Activated naive CD8-positive, alpha-beta T cell treated with anti-CD3 and anti-CD28 coated beads for 36 hours (primary cell): ENCODE results near the gene ATF5. TPM values are rescaled to one million over a fixed set of nuclear protein-coding genes. Genes with fewer than 3 reads are reported as not detected.

ENCODE experiments used
- DNase-seq: peaks from one replicate; pipeline ENCODE4 v3.0.0; 2021
- H3K27ac Mint-ChIP-seq: one replicate; pipeline ENCODE4 v1.8.0; 2022; ENCODE audit warnings: mild to moderate bottlenecking, moderate library complexity, mixed read lengths
- H3K27me3 Mint-ChIP-seq: one replicate; pipeline ENCODE4 v1.8.0; 2022; ENCODE audit warnings: mild to moderate bottlenecking, mixed read lengths
- H3K36me3 Mint-ChIP-seq: one replicate; pipeline ENCODE4 v1.8.0; 2021; ENCODE audit warnings: mild to moderate bottlenecking, mixed read lengths
- H3K4me1 Mint-ChIP-seq: one replicate; pipeline ENCODE4 v1.8.0; 2021; ENCODE audit warnings: mixed read lengths
- H3K4me3 Mint-ChIP-seq: one replicate; pipeline ENCODE4 v1.8.0; 2022; ENCODE audit warnings: mild to moderate bottlenecking, moderate library complexity, mixed read lengths
- H3K9me3 Mint-ChIP-seq: one replicate; pipeline ENCODE4 v1.8.0; 2022; ENCODE audit warnings: mixed read lengths
- total RNA-seq, 2 experiments: library from RNA; stranded (reverse); gene quantifications; one replicate each; pipeline ENCODE4 v1.2.3, GENCODE V29; 2021

Gene ATF5
- total RNA-seq, 2 experiments from 2014 or later: 23.4 to 25.4 TPM

DNA sequence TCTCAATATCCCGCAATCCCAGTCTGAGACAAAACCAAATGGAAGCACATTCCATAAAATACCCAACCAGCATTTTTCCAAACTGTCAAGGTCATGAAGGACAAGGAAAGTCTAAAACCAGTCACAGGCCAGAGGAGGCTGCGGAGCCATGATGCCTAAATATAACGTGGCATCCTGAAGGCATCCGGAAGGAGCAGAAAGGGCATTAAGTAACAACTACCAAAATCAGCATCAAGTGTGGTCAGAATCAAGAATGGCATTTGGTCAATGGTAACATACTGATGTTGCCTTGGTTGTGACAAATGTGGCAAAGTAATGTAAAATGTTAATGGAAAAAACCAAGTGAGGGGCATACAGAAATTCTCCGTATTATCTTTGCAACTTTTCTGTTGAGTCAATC lies 3.5 kb upstream of the ATF5 start:
- Mint-ChIP-seq H3K36me3 (peaks cover 52% of the 10 kb centered on the region), H3K4me1 (peaks cover 47% of the 10 kb centered on the region), H3K27me3 (peaks cover 10% of the 10 kb centered on the region), H3K4me3 (no peak overlapping the region), H3K27ac (no peak overlapping the region), H3K9me3 (peaks cover 5% of the 10 kb centered on the region)
- DNase-seq: no peak

DNA sequence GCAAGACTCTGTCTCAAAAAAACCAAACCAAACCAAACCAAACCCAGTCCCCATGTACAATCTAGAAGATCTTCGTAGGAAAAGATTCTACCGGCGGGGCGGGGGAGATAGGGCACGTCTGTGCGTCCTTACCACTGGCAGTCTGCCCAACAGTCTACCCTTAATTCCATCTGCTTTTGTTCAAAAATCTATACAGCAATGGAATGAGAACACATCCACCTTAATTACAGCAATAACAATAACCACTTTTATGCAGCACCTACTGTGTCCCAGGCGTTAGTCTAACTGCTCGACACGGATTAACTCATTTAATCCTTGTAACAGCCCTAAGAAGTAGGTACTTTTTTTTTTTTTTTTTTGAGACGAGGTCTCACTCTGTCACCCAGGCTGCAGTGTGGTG lies 2.5 kb upstream of the ATF5 start:
- Mint-ChIP-seq H3K4me3 (peak overlapping the region; percentile 52), H3K4me1 (peaks cover 43% of the 10 kb centered on the region), H3K27ac (no peak overlapping the region), H3K36me3 (peaks cover 52% of the 10 kb centered on the region), H3K9me3 (peaks cover 5% of the 10 kb centered on the region), H3K27me3 (peaks cover 10% of the 10 kb centered on the region)
- DNase-seq: no peak

DNA sequence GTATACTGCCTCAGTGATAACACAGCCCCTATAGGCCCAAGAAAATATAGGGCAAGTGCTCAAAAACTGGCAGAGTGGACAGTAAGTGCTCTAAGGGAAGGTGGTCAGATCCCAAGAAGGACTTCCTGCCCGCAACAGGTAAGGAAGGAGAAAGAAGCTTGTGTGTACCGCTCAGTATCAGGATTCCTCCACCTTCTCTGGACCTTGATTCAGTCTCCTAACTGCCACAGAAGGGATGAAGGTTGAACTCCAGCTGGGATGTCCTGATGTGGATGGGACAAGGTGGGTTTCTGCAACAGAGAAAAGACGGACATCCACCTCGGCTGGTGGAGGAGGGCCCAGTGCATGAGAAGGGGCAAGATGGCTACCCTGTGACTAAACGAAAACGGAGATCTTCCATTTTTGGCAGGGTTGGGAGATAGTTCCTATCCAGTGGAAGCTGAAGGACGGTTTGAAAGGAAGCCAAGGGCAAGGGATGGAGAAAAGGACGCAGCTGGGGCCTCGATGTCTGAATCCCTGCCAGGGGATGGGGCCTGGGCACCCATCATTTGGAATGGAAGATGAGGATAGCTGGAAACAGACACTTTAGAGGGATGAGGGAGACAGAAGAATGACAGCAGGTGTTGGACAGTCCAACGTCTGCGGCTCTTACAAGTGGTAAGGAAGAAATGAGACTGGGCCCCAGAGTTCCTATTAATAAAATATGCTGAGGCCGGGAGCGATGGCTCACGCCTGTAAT lies 1.3 kb upstream of the ATF5 start:
- DNase-seq: no peak

DNA sequence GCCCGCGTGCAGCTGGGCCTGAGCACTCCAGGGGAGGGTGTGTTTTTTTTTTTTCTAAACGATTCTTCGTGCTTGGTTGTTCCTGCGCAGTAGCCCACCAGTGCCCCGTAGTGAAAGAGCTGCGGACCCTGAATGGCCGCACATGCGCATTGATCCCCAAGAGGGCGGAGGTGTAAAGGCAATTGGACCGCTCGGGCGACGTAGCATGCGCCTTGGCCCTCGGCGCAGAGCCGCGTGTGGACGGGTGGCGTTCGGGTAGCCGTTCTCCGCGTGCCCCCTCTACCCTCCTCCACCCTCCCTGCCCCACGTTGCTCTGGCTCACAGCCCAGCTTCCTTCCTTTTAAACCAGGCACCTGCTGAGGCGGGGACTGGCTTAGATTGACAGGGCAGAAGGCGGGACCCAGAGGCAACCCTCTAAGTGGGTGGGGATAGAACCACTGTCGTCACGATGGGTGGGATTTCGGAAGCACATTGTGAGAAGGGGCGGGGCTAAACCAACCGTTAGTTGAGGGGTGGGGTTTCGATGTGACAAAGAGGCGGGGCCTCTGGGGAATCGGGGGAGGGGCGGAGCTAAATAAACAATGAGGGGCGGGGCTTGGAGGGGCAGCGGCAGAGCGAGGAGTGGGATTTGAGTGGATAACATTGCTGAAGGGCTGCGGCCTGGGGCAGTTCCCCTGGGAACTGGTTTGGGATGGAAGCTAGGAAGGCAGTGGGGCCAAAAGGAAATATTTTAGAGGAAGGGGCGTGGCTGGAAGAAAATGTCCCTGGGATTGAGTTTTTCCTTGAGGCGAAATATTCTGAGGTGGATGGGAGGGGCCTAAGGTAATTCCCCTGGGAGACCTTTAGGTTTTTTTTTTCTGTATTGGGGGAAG lies 842 bp downstream of the ATF5 start:
- peak; percentile 90 for DNase-seq
- Mint-ChIP-seq H3K27ac (peak overlapping the region; percentile 99), H3K36me3 (peaks cover 63% of the 10 kb centered on the region), H3K27me3 (peaks cover 10% of the 10 kb centered on the region), H3K9me3 (peaks cover 5% of the 10 kb centered on the region), H3K4me1 (peaks cover 43% of the 10 kb centered on the region), H3K4me3 (peak overlapping the region; percentile 97)

More for the DNA sequence above, 1.3 kb upstream of the ATF5 start:
- Mint-ChIP-seq H3K4me1 (peaks cover 42% of the 10 kb centered on the region), H3K4me3 (peak overlapping the region; percentile 97), H3K27me3 (peaks cover 10% of the 10 kb centered on the region), H3K36me3 (peaks cover 58% of the 10 kb centered on the region), H3K27ac (peak overlapping the region; percentile 99), H3K9me3 (peaks cover 5% of the 10 kb centered on the region)

DNA sequence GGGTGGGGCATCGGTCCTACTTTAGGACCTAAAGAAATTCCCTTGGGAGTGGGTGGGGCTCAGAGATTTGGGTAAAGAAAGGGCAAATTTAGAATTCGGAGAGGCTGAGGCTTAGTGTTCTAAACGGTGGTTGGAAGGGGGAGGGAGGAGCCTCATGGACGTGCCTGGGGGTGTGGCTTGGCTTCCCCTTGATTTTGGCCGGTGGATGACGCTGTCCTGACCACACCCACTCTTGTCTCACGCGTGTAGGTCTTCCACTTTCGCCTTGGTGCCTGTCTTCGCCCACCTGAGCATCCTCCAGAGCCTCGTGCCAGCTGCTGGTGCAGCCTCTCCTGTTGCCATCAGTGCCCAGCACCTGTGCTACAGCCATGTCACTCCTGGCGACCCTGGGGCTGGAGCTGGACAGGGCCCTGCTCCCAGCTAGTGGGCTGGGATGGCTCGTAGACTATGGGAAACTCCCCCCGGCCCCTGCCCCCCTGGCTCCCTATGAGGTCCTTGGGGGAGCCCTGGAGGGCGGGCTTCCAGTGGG lies 1.5 kb downstream of the ATF5 start:
- H3K4me1 Mint-ChIP-seq: peaks cover 40% of the 10 kb centered on the region
- H3K9me3 Mint-ChIP-seq: peaks cover 5% of the 10 kb centered on the region
- no peak for DNase-seq
- H3K27me3 Mint-ChIP-seq: peaks cover 10% of the 10 kb centered on the region
- H3K27ac Mint-ChIP-seq: no peak overlapping the region
- H3K4me3 Mint-ChIP-seq: peak overlapping the region; percentile 97
- H3K36me3 Mint-ChIP-seq: peaks cover 60% of the 10 kb centered on the region

DNA sequence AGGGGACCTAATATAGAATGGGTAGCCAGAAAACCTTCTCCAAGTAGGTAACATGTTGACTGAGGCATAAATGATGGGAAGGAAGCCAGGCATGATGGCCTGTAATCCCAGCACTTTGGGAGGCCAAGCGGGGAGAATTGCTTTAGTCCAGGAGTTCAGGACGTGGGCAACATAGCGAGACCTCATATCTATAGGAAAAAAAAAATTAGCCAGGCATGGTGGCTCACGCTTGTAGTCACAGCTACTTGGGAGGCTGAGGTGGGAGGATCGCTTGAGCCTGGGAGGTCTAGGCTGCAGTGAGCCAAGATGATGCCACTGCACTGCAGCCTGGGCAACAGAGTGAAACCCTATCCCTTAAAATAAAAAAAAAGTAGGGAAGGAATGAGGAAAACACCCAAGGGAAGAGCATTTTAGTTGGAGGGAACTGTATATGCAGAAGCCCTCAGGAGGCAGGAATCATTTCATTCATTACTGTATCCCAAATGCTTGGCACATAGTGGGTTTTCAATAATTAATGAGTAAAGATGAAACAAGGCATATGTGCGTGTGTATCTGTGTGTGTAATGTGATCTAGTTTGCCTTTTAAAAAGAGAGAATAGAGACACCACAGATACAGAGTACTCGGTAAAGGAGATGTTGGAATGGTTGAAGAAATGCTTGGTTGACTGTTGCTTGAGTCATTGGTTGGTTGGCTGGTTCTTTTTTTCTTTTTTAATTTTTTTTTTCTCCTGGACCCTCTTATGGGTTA lies 2.5 kb downstream of the ATF5 start:
- H3K27me3 Mint-ChIP-seq: peaks cover 10% of the 10 kb centered on the region
- peaks cover 5% of the 10 kb centered on the region for H3K9me3 Mint-ChIP-seq
- peaks cover 55% of the 10 kb centered on the region for H3K36me3 Mint-ChIP-seq
- H3K4me3 Mint-ChIP-seq: no peak overlapping the region
- peaks cover 37% of the 10 kb centered on the region for H3K4me1 Mint-ChIP-seq
- DNase-seq: no peak
- no peak overlapping the region for H3K27ac Mint-ChIP-seq

DNA sequence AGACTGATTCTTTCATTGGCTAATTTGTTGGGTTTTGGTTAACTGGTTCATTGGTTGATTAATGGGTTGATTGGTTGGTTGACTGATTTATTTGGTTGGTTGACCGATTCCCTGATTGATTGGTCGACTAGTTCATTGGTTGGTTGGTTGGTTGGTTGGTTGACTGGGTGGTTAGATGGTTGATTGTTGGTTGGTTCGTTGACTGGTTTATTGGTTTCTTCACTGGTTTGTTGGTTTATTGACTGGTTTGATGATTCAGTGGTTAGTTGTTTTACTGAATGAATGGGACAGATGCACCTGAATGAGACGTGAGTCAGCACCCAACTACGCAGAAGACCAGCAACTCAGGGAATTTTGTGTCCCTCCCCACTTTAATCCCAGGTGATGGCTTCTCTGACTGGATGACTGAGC lies 3.0 kb downstream of the ATF5 start:
- Mint-ChIP-seq H3K4me3 (no peak overlapping the region), H3K36me3 (peaks cover 51% of the 10 kb centered on the region), H3K27me3 (peaks cover 10% of the 10 kb centered on the region), H3K4me1 (peaks cover 36% of the 10 kb centered on the region), H3K9me3 (peaks cover 5% of the 10 kb centered on the region), H3K27ac (no peak overlapping the region)
- no peak for DNase-seq

DNA sequence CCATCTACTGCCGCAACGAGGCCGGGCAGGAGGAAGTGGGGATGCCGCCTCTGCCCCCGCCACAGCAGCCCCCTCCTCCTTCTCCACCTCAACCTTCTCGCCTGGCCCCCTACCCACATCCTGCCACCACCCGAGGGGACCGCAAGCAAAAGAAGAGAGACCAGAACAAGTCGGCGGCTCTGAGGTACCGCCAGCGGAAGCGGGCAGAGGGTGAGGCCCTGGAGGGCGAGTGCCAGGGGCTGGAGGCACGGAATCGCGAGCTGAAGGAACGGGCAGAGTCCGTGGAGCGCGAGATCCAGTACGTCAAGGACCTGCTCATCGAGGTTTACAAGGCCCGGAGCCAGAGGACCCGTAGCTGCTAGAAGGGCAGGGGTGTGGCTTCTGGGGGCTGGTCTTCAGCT lies 3.7 kb downstream of the ATF5 start:
- no peak overlapping the region for H3K27ac Mint-ChIP-seq
- peaks cover 10% of the 10 kb centered on the region for H3K27me3 Mint-ChIP-seq
- H3K4me3 Mint-ChIP-seq: peak overlapping the region; percentile 4
- peaks cover 44% of the 10 kb centered on the region for H3K36me3 Mint-ChIP-seq
- peaks cover 30% of the 10 kb centered on the region for H3K4me1 Mint-ChIP-seq
- peaks cover 5% of the 10 kb centered on the region for H3K9me3 Mint-ChIP-seq
- peak; percentile 36 for DNase-seq

DNA sequence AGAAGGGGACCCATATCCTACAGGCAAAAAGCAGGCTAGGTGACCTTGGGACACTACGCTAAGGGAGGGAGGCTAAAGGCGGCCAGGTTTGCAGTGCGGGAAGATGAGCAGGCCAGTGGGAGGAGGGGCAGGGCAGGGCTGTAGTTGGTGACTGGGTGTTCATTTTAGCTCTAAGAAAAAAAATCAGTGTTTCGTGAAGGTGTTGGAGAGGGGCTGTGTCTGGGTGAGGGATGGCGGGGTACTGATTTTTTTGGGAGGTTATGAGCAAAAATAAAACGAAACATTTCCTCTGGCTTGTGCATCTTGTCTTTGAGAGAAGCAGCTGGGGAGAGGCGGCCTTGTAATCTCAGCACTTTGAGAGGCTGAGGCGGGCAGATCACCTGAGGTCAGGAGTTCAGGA lies 4.6 kb downstream of the ATF5 start:
- Mint-ChIP-seq H3K36me3 (peaks cover 35% of the 10 kb centered on the region), H3K27me3 (peaks cover 7% of the 10 kb centered on the region), H3K4me3 (no peak overlapping the region), H3K9me3 (peaks cover 5% of the 10 kb centered on the region), H3K4me1 (peaks cover 28% of the 10 kb centered on the region), H3K27ac (no peak overlapping the region)
- no peak for DNase-seq

DNA sequence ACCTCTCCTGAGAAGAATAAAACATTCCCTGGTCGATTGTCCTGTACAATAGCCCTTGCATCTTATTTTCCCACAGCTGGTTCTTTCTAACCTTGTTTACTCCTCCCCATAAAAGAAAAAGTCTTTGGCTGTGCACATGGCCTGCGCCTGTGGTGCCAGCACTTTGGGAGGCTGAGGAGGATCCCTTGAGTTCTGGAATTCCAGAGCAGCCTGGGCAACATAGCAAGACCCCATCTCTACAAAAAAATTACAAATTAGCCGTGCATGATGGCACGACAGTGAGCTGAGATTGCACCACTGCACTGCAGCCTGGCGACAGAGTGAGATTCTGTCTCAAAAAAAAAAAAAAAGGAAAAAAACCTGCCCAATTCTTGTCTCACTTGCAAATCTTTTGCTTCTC lies 7.5 kb downstream of the ATF5 start:
- H3K27me3 Mint-ChIP-seq: no peaks in the 10 kb centered on the region
- no peak overlapping the region for H3K27ac Mint-ChIP-seq

DNA sequence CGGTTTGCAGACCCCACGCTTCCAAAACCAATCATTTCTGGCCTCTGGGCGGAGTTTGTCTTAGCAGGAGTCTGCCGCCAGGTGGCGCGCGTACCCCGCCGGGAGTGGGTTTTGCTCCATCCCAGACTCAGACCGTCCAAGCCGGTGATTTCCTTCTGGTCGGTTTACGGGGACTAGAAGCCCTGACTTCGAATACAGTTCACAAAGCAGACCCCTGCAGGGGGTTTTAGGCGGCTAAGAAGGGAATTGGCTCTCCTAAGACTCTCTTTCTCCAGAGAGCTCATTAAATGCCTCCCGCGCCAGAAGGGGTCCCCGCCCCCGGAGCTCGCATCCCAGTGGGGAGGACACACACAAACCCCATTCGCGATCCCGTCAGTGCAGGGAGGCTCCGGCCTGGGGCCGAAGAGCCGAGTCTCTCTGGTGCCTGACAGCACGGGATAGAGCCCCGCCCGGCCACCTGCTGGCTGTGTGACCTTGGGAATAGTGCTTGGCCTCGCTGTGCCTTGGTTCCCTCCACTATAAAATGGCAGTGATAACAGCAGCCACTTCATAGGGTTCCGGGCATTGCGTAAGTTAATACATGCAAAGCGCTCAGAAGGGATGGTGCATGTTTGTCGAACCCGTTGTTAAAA lies 8.9 kb downstream of the ATF5 start:
- no peaks in the 10 kb centered on the region for H3K9me3 Mint-ChIP-seq
- peaks cover 11% of the 10 kb centered on the region for H3K4me1 Mint-ChIP-seq
- H3K36me3 Mint-ChIP-seq: peaks cover 7% of the 10 kb centered on the region
- no peaks in the 10 kb centered on the region for H3K27me3 Mint-ChIP-seq
- DNase-seq: peak; percentile 79
- no peak overlapping the region for H3K4me3 Mint-ChIP-seq
- no peak overlapping the region for H3K27ac Mint-ChIP-seq

More for the DNA sequence above, 7.5 kb downstream of the ATF5 start:
- Mint-ChIP-seq H3K36me3 (peaks cover 14% of the 10 kb centered on the region), H3K9me3 (no peaks in the 10 kb centered on the region), H3K4me3 (no peak overlapping the region), H3K4me1 (peaks cover 18% of the 10 kb centered on the region)
- DNase-seq: no peak

DNA sequence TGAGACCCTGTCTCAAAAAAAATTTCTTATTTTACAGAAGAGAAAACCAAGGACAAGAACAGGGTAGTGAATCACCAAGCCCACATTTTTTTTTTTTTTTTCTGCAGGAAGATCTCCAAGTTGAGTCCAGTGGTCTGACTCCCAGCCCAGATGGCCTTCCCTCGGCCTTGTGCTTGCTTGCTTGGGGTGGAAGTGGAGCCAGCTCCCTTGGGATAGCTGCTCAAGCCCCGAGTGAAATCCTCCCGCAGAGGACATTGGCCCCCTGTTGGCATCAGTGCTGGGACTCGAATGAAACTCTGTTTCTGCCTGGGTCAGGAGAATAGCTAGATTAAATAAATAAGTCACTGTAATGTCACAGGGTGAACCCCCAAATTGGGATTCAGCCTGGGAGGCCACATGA lies 9.7 kb downstream of the ATF5 start:
- Mint-ChIP-seq H3K4me3 (no peak overlapping the region), H3K36me3 (peaks cover 2% of the 10 kb centered on the region), H3K27ac (no peak overlapping the region), H3K27me3 (peaks cover 4% of the 10 kb centered on the region), H3K4me1 (peaks cover 10% of the 10 kb centered on the region), H3K9me3 (no peaks in the 10 kb centered on the region)
- no peak for DNase-seq

DNA sequence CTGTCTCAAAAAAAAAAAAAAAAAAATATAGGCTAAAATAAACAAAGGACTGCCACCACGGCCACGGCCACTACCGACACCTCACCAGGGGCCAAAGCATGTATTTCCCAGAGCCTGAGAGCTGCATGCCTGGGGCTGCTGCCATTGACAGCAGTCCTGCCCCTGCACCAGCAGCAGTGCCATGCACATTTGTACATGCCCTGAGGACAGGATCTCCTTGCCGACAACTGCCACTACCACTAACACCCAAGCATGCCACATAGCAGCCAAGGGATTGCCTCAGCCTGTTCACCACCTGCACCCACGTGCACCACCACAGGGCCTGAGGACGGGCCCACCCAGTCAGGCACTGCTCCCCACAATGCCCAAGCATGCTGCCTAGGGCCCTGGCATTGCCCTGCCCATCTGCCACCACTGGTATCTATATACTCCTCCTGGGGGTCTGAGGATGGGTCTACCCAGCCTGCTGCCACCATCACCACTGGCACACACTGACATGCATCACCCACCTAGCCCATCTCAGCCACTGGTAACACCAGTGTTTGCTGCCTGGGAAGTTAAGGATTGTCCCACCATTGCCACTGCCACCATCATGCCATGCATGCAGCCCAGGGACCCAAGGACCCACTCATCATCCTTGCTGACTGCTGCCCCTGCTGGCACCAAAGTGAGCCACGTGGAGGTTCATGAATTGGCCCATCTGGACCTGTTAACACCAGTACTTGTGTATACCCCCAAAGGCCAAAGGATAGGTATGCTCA lies 10.9 kb downstream of the ATF5 start:
- Mint-ChIP-seq H3K4me1 (peaks cover 16% of the 10 kb centered on the region), H3K36me3 (no peaks in the 10 kb centered on the region), H3K27me3 (peaks cover 8% of the 10 kb centered on the region), H3K27ac (no peak overlapping the region), H3K4me3 (no peak overlapping the region), H3K9me3 (no peaks in the 10 kb centered on the region)
- DNase-seq: no peak

DNA sequence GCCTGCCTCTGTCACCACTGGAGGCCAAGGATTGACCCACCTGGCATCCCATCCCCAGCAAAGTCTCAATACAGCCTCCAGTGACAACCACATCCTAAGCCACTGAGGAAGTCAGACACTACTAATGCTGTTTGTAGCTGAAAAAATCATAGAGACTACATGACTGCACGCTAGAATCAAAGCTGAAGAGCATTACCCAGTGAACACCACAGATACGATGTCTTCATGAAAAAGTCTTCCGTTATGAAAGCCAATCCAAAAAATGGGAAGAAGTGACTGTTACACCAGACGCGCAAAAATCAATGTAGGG lies 11.4 kb downstream of the ATF5 start:
- Mint-ChIP-seq H3K4me1 (peaks cover 16% of the 10 kb centered on the region), H3K27me3 (peaks cover 8% of the 10 kb centered on the region), H3K27ac (no peak overlapping the region), H3K36me3 (no peaks in the 10 kb centered on the region), H3K4me3 (no peak overlapping the region), H3K9me3 (no peaks in the 10 kb centered on the region)
- no peak for DNase-seq
